ENCODE data around the gene SFXN4.

GRCh38 chr10:119166118-119166500 is 595 bp upstream of the SFXN4 start:
- TF ChIP-seq CTCF (IDR thresholded peaks at IDR 0.05; ENCODE audit: low read depth, low read length, missing input control) (no peak), ZBTB33 (IDR thresholded peaks at IDR 0.05) (no peak), MAX (IDR thresholded peaks at IDR 0.05) (no peak)
